ENCODE measurements around the gene CLEC19A.

Gene CLEC19A

GRCh38 chr16:19266774-19267173 lies 18.8 kb upstream of the CLEC19A start:
- TF ChIP-seq, protein P1, sequence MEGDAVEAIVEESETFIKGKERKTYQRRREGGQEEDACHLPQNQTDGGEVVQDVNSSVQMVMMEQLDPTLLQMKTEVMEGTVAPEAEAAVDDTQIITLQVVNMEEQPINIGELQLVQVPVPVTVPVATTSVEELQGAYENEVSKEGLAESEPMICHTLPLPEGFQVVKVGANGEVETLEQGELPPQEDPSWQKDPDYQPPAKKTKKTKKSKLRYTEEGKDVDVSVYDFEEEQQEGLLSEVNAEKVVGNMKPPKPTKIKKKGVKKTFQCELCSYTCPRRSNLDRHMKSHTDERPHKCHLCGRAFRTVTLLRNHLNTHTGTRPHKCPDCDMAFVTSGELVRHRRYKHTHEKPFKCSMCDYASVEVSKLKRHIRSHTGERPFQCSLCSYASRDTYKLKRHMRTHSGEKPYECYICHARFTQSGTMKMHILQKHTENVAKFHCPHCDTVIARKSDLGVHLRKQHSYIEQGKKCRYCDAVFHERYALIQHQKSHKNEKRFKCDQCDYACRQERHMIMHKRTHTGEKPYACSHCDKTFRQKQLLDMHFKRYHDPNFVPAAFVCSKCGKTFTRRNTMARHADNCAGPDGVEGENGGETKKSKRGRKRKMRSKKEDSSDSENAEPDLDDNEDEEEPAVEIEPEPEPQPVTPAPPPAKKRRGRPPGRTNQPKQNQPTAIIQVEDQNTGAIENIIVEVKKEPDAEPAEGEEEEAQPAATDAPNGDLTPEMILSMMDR (IDR thresholded peaks at IDR 0.05; ENCODE audit: extremely low read depth, missing control alignments), result no peak
- no peak for DNase-seq (ENCODE audit: low spot score)

DNA sequence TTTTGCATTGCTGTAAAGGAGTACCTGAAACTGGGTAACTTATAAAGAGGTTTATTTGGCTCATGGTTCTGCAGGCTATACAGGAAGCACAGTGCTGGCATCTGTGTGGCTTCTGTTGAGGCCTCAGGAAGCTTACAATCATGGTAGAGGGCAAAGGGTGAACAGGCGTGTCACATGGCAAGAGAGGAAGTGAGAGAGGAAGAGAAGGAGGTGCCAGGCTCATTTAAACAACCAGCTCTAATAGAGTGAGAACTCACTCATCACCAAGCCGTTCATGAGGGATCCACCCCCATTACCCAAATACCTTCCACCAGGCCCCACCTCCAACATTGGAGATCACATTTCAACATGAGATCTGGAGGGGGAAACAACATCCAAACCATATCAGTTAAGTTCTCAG lies 16.4 kb upstream of the CLEC19A start:
- DNase-seq (ENCODE audit: low spot score), result no peak
- TF ChIP-seq, protein P1 (IDR thresholded peaks at IDR 0.05; ENCODE audit: extremely low read depth, missing control alignments), result no peak

DNA sequence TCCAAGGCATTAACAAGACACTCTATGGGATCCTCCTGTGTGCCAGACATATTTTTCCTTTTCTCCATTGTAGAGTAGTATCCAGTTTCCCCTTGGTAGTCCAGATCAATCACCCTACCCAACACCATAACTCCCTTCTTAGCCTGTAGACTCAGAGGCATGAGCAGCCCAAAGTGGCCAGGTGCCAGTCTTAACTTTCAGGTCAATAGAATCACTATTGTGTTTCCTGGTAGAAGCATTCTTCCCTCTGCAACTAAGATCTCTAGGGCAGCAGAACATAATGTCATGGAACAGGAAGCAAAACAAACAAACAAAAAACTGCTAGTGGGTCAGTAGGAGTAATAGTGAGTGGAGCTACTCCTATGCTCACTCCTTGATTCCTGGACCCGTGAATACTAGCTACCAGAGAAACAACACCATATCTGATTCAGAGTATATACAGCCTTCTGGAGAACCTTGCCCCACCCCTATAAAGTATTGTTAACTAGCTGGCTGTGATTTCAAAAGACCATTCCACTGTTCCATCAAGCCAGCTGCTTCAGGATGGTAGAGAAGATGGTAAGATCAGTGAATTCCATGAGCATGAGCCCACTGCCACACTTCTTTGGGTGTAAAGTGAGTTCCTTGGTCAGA lies 11.2 kb upstream of the CLEC19A start:
- TF ChIP-seq, protein P1 (IDR thresholded peaks at IDR 0.05; ENCODE audit: extremely low read depth, missing control alignments), result no peak
- DNase-seq (ENCODE audit: low spot score), result no peak

DNA sequence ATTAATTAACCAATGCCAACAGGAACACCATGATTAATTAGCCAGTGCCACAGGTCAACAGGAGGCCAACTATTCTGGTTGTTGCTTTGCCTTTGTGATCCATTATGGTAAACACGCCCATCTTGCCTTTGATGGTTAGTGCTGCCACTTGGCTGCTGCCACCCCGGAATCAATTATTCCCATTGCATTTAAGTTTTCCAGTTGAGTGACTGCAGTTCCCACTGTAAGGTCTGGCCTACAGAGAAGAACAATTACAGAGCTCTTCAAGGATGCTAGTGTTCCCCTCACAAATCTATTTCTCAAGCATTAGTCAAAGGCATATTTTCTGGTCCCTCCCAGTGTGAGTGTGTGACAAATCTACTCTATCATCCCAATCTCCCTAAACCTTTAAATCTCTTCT lies 7.1 kb upstream of the CLEC19A start:
- no peak for DNase-seq (ENCODE audit: low spot score)
- TF ChIP-seq, protein P1 (IDR thresholded peaks at IDR 0.05; ENCODE audit: extremely low read depth, missing control alignments), result no peak

DNA sequence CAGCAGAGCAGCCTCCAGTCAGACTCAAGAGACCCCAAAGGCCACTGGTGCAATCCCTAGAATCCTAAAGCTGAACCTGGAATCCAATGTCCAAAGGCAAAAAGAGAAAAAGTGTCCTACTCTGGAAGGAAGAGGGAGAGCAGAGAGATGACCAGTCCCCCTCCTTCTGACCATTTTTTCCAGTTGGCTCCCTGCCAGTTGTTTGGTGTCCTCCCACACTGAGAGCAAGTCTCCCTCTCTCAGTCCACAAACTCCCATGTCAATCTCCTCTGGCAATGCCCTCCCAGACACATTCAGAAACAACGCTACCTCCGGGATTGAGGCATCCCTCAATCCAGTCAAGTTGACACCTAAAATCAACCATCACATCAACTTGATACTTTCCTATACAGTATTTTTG lies 4.3 kb upstream of the CLEC19A start:
- DNase-seq (ENCODE audit: low spot score), result no peak
- TF ChIP-seq, protein P1 (IDR thresholded peaks at IDR 0.05; ENCODE audit: extremely low read depth, missing control alignments), result no peak

- no peak for DNase-seq (ENCODE audit: low spot score)
- TF ChIP-seq, protein P1 (IDR thresholded peaks at IDR 0.05; ENCODE audit: extremely low read depth, missing control alignments), result no peak
Measured at GRCh38 chr16:19282101-19282500, 3.4 kb upstream of the CLEC19A start.

DNA sequence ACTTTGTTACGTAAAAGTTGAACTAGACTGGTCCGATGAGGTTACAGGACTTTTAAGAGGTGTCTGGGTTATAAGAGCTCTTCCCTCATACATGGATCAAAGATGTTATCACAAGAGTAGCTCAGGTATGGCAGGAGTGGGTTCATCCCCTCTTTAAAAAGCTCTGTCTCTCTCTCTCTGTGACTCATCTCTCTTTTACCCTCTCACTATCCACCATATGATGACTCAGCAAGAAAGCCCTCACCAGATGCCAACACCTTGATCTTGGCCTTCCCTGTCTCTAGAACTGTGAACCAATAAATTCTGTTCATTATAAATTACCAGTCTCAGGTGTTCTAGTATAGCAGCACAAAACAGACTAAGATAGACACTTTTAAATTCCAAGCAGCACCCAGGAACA lies 1.9 kb upstream of the CLEC19A start:
- TF ChIP-seq, protein P1 (IDR thresholded peaks at IDR 0.05; ENCODE audit: extremely low read depth, missing control alignments), result no peak
- no peak for DNase-seq (ENCODE audit: low spot score)

Measured in GM20000 (cell line).